Kidney (tissue), 22 donors: ENCODE measurements around the gene TERT. TPM values are rescaled to one million over a fixed set of nuclear protein-coding genes. Genes with fewer than 3 reads are reported as not detected.
"Not testable (repeated sequence)": the region's sequence is repeated elsewhere in the genome, so short reads cannot be mapped to it uniquely, and the experiment has no call there.

Experiments used
- DNase-seq, 5 donors: peaks; one replicate each; pipeline ENCODE4 v3.0.0-alpha.2; 2013 to 2020
- FAIRE-seq: peaks from 2 replicates; lab custom pipeline; 2012; peaks lifted over from hg19 to GRCh38; lab: Jason Lieb, UNC
- H3K27ac ChIP-seq, 2 donors: one replicate each; pipeline ENCODE4 v1.7.0; 2013; ENCODE audit warnings: low read depth in 2 of 2, low read length in 2 of 2, inconsistent platforms in 1 of 2
- H3K27me3 ChIP-seq: one replicate; pipeline ENCODE4 v1.7.1; 2013; ENCODE audit warnings: low read length, inconsistent platforms; ENCODE audit not compliant: control insufficient read depth, insufficient read depth
- H3K36me3 ChIP-seq, 3 donors: one replicate each; pipeline versions ENCODE4 v1.7.0 to v1.7.1; 2013; ENCODE audit warnings: low read length in 3 of 3, control low read depth in 1 of 3, inconsistent platforms in 1 of 3; ENCODE audit not compliant: insufficient read depth in 3 of 3, control insufficient read depth in 2 of 3
- H3K4me1 ChIP-seq, 3 donors: one replicate each; pipeline versions ENCODE4 v1.7.0 to v1.7.1; 2013; ENCODE audit warnings: low read length in 3 of 3, inconsistent platforms in 1 of 3, low read depth in 1 of 3; ENCODE audit not compliant: control insufficient read depth in 2 of 3, insufficient read depth in 2 of 3
- H3K4me3 ChIP-seq, 3 donors: one replicate each; pipeline versions ENCODE4 v1.7.0 to v1.8.1; 2013; ENCODE audit warnings: low read length in 3 of 3, control low read depth in 1 of 3, inconsistent platforms in 1 of 3
- H3K9ac ChIP-seq, 3 donors: one replicate each; pipeline versions ENCODE4 v1.7.0 to v1.7.1; 2013; ENCODE audit warnings: low read length in 3 of 3, control low read depth in 1 of 3, inconsistent platforms in 1 of 3
- H3K9me3 ChIP-seq, 3 donors: one replicate each; pipeline versions ENCODE4 v1.7.0 to v1.7.1; 2013; ENCODE audit warnings: low read length in 3 of 3, control low read depth in 1 of 3, inconsistent platforms in 1 of 3; ENCODE audit not compliant: control insufficient read depth in 2 of 3, insufficient read depth in 1 of 3
- CTCF ChIP-seq: IDR thresholded peaks from 3 replicates; pipeline ENCODE4 v1.5.1; 2012; ENCODE audit warnings: mild to moderate bottlenecking, moderate library complexity, borderline replicate concordance; ENCODE audit not compliant: insufficient read depth; ENCODE audit errors: extremely low read depth
- intact Hi-C: fragments of 100-400 bp; cut with DNase I; formaldehyde crosslinking; loops from one replicate; pipeline ENCODE4 v1.11.1; 2022
- long read RNA-seq, 10 donors: library from polyadenylated mRNA in 1 of 10; unstranded in 1 of 10; transcript quantifications; one replicate each; pipeline ENCODE4 v2.0.0 and lab custom pipeline, GENCODE V29; 2021 to 2026
- polyA plus RNA-seq: library from polyadenylated mRNA; stranded (reverse); fragments of 350-450 nt; fragmentation: Illumina TruSeq; extraction: RNeasy Lipid Tissue Mini Kit (QIAGEN cat#74804); gene quantifications from one replicate; pipeline ENCODE4 v1.2.3, GENCODE V29; 2014; ENCODE audit warnings: low read depth, low replicate concordance; ENCODE audit not compliant: insufficient read depth
- total RNA-seq: library from RNA; stranded (reverse); fragmentation: NEBNext Ultra II Directional; extraction: Animal tissue kit (Norgen Biotek cat#: 25700); gene quantifications from one replicate; pipeline ENCODE4 v1.2.1, GENCODE V29; 2021
- donor health status: control.
- donor health status: control.
- donor health status: control.
- donor health status: control.
- donor health status: control.
- donor health status: DM: yes; HTN: yes; CAD: no.
- donor health status: Normal renal cell carcinoma (clear cell type).

The TERT gene
- total RNA-seq (0.91 TPM), polyA plus RNA-seq (not detected)
- long read RNA-seq, donor 1 = 0 reads
- long read RNA-seq, donor 2 = 0 reads
- long read RNA-seq, donor 3, partial matches to known transcripts = 0 of 1 reads
- long read RNA-seq, donor 3, other reads (novel, unspliced or antisense) = 0 of 1 reads
- long read RNA-seq, donor 4 = 0 reads
- long read RNA-seq, donor 5 = 0 reads
- long read RNA-seq, donor 6 = 0 reads
- long read RNA-seq, donor 7 = 0 reads
- long read RNA-seq, donor 8 = 0 reads
- long read RNA-seq, donor 9 = 0 reads
- long read RNA-seq, donor 10 = 0 reads

- TF ChIP-seq CTCF = no peak
- Histone ChIP-seq H3K4me1 (peaks cover 0 to 2% (median 0%) of the 10 kb centered on the region in 3 donors), H3K36me3 (no peaks in the 10 kb centered on the region), H3K27me3 (peaks cover 5% of the 10 kb centered on the region), H3K4me3 (no peak within 1 kb of the TSS), H3K9ac (no peak within 1 kb of the TSS), H3K27ac (no peak within 1 kb of the TSS), H3K9me3 (no peaks in the 10 kb centered on the region)
- DNase-seq = peak; percentile 24 to 80 (median 53)
- intact Hi-C loops = no loop called here
- no peak for FAIRE-seq
Measured at GRCh38 chr5:1294835-1295649, at the start of gene TERT. Gene TERT (minus strand): TSS chr5:1295068. CDS start chr5:1294989, 79 bp downstream.

- DNase-seq = peak; percentile 14 to 77 (median 34)
- TF ChIP-seq CTCF = no peak
Measured at GRCh38 chr5:1343931-1344901, 49.3 kb upstream of the TERT start.

GRCh38 chr5:1343315-1343751 is 48.5 kb upstream of the TERT start:
- Histone ChIP-seq H3K27me3 (no peaks in the 10 kb centered on the region), H3K4me3 (peak overlapping the region in 2 of 3 donors; percentile 24 to 87), H3K27ac (no peak overlapping the region), H3K4me1 (peaks cover 0 to 22% (median 8%) of the 10 kb centered on the region in 3 donors), H3K9me3 (no peaks in the 10 kb centered on the region), H3K9ac (no peak overlapping the region), H3K36me3 (peaks cover 0 to 22% (median 12%) of the 10 kb centered on the region in 3 donors)
- DNase-seq (peak in 1 of 5 donors; percentile 43), FAIRE-seq (no peak)
- TF ChIP-seq CTCF = no peak
- intact Hi-C loops = no loop called here

More at GRCh38 chr5:1343931-1344901, 49.3 kb upstream of the TERT start:
- Histone ChIP-seq H3K9ac (peak overlapping the region; percentile 34 to 48 (median 43)), H3K27ac (peak overlapping the region; percentile 17), H3K4me3 (peak overlapping the region; percentile 47 to 87 (median 82)), H3K4me1 (peaks cover 0 to 23% (median 8%) of the 10 kb centered on the region in 3 donors), H3K36me3 (peaks cover 0 to 22% (median 12%) of the 10 kb centered on the region in 3 donors), H3K27me3 (no peaks in the 10 kb centered on the region), H3K9me3 (no peaks in the 10 kb centered on the region)
- intact Hi-C loops = no loop called here
- no peak for FAIRE-seq

GRCh38 chr5:1342711-1343110 is 47.8 kb upstream of the TERT start:
- Histone ChIP-seq H3K4me1 (peaks cover 0 to 22% (median 8%) of the 10 kb centered on the region in 3 donors), H3K36me3 (peaks cover 0 to 22% (median 12%) of the 10 kb centered on the region in 3 donors)
- intact Hi-C loops, H3K9me3 ChIP-seq, H3K9ac ChIP-seq, H3K4me3 ChIP-seq, H3K27me3 ChIP-seq, FAIRE-seq, H3K27ac ChIP-seq: not testable (repeated sequence)
- peak in 1 of 5 donors; percentile 54 for DNase-seq
